ENCODE data around the gene S1PR1. TPM values are rescaled to one million over a fixed set of nuclear protein-coding genes. Genes with fewer than 3 reads are reported as not detected.

S1PR1 gene
- total and polyA plus RNA-seq, 11 donors: 37.0 to 175 (median 60.6) TPM

GRCh38 chr1:101196668-101197067 is 40.2 kb upstream of the S1PR1 start:
- DNase-seq: no peak
- no peaks in the 10 kb centered on the region for H3K27me3 ChIP-seq
- peaks cover 0 to 5% (median 0%) of the 10 kb centered on the region in 12 donors for H3K4me1 ChIP-seq

GRCh38 chr1:101198842-101199636 is 37.8 kb upstream of the S1PR1 start:
- no peak for DNase-seq
- Histone ChIP-seq H3K27me3 (no peaks in the 10 kb centered on the region), H3K36me3 (no peaks in the 10 kb centered on the region), H3K9me3 (no peaks in the 10 kb centered on the region), H3K27ac (no peak overlapping the region), H3K4me3 (no peak overlapping the region), H3K4me1 (peaks cover 0 to 9% (median 2%) of the 10 kb centered on the region in 12 donors)
- TF ChIP-seq CTCF (IDR thresholded peaks at IDR 0.05) (no peak), POLR2A (IDR thresholded peaks at IDR 0.05) (no peak)
- WGBS, 4 donors: 79 to 89% (median 82%) methylated on average over 8 of the region's 8 CpGs
- ATAC-seq: peak in 1 of 4 donors; percentile 33
- intact Hi-C loops (cut with DNase I): no loop called here

More at GRCh38 chr1:101196668-101197067, 40.2 kb upstream of the S1PR1 start:
- no peaks in the 10 kb centered on the region for H3K36me3 ChIP-seq
- intact Hi-C loops (cut with DNase I): no loop called here
- no peak overlapping the region for H3K4me3 ChIP-seq
- 93 to 97% (median 96%) methylated on average over 2 of the region's 2 CpGs for WGBS, 4 donors
- TF ChIP-seq CTCF (IDR thresholded peaks at IDR 0.05): no peak
- TF ChIP-seq POLR2A (IDR thresholded peaks at IDR 0.05): no peak
- H3K27ac ChIP-seq: no peak overlapping the region
- ATAC-seq: no peak
- H3K9me3 ChIP-seq: no peaks in the 10 kb centered on the region

GRCh38 chr1:101199637-101199982 is 37.2 kb upstream of the S1PR1 start:
- ATAC-seq: no peak
- intact Hi-C loops (cut with DNase I): no loop called here
- 98 to 100% (median 99%) methylated on average over 1 of the region's 1 CpG for WGBS, 4 donors

More at GRCh38 chr1:101199637-101199982, 37.2 kb upstream of the S1PR1 start:
- Histone ChIP-seq H3K4me1 (peaks cover 0 to 14% (median 4%) of the 10 kb centered on the region in 12 donors), H3K4me3 (no peak overlapping the region), H3K27me3 (no peaks in the 10 kb centered on the region), H3K36me3 (no peaks in the 10 kb centered on the region), H3K9me3 (no peaks in the 10 kb centered on the region), H3K27ac (no peak overlapping the region)
- no peak for DNase-seq
- TF ChIP-seq POLR2A (IDR thresholded peaks at IDR 0.05): no peak
- TF ChIP-seq CTCF (IDR thresholded peaks at IDR 0.05): no peak

All from heart left ventricle (tissue), 16 donors.